Measurements from ENCODE around the gene KIRREL1. TPM values are rescaled to one million over a fixed set of nuclear protein-coding genes. Genes with fewer than 3 reads are reported as not detected.

The KIRREL1 gene
- total RNA-seq, 3 donors from 2014 or later: 3.4 to 29.5 (median 13.5) TPM

- ATAC-seq (no peak), DNase-seq (no peak)
- Histone ChIP-seq H3K4me3 (no peak overlapping the region), H3K4me1 (ENCODE audit: low read depth) (no peaks in the 10 kb centered on the region), H3K36me3 (ENCODE audit: low read depth) (no peaks in the 10 kb centered on the region), H3K9me3 (no peaks in the 10 kb centered on the region)
- intact Hi-C loops (cut with DNase I, micrococcal nuclease): loop anchor here (5.0 kb wide), 1 partner anchor 46 kb away; the partner anchor contains the start of gene KIRREL1 (in 2 of the 2)
- TF ChIP-seq, protein P1, sequence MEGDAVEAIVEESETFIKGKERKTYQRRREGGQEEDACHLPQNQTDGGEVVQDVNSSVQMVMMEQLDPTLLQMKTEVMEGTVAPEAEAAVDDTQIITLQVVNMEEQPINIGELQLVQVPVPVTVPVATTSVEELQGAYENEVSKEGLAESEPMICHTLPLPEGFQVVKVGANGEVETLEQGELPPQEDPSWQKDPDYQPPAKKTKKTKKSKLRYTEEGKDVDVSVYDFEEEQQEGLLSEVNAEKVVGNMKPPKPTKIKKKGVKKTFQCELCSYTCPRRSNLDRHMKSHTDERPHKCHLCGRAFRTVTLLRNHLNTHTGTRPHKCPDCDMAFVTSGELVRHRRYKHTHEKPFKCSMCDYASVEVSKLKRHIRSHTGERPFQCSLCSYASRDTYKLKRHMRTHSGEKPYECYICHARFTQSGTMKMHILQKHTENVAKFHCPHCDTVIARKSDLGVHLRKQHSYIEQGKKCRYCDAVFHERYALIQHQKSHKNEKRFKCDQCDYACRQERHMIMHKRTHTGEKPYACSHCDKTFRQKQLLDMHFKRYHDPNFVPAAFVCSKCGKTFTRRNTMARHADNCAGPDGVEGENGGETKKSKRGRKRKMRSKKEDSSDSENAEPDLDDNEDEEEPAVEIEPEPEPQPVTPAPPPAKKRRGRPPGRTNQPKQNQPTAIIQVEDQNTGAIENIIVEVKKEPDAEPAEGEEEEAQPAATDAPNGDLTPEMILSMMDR (IDR thresholded peaks at IDR 0.05): no peak
Observed at GRCh38 chr1:158037866-158038359, 44.5 kb downstream of the KIRREL1 start.

- intact Hi-C loops (cut with DNase I, micrococcal nuclease): loop anchor here (5.0 kb wide), 1 partner anchor 46 kb away; the partner anchor contains the start of gene KIRREL1 (in 2 of the 2)
- no peaks in the 10 kb centered on the region for H3K9me3 ChIP-seq
- TF ChIP-seq, protein P1 (IDR thresholded peaks at IDR 0.05): no peak
- ATAC-seq: no peak
- no peak for DNase-seq
- H3K36me3 ChIP-seq (ENCODE audit: low read depth): no peaks in the 10 kb centered on the region
- H3K4me1 ChIP-seq (ENCODE audit: low read depth): no peaks in the 10 kb centered on the region
- no peak overlapping the region for H3K4me3 ChIP-seq
Observed at GRCh38 chr1:158038793-158039192, 45.3 kb downstream of the KIRREL1 start.

DNA sequence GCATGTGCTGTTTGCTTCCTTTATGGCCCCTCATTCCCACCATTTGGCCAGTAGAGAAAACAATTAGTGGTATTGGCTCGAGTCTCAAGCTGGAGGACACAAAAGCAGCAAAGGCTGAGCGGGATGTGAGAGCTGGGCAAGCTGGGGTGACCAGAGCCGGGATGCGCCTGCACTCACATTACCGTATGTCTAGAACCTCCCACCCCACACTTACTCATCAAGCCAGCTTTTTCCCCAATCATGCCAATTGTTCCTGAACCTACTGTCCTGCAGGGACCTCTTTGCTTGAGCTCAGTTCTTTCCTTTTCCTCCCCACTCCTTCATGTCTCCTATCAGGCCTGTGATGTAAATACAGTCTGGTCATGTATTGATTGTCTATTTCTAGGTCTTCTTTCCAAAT lies 45.9 kb downstream of the KIRREL1 start:
- ATAC-seq (no peak), DNase-seq (no peak)
- no peak overlapping the region for H3K4me3 ChIP-seq
- no peaks in the 10 kb centered on the region for H3K36me3 ChIP-seq (ENCODE audit: low read depth)
- H3K4me1 ChIP-seq (ENCODE audit: low read depth): no peaks in the 10 kb centered on the region
- intact Hi-C loops (cut with DNase I, micrococcal nuclease): loop anchor here (5.0 kb wide), 1 partner anchor 47 kb away; the partner anchor contains the start of gene KIRREL1 (in 2 of the 2)
- TF ChIP-seq, protein P1 (IDR thresholded peaks at IDR 0.05): no peak
- H3K9me3 ChIP-seq: no peaks in the 10 kb centered on the region

GRCh38 chr1:158040323-158040722 lies 46.9 kb downstream of the KIRREL1 start:
- intact Hi-C loops (cut with DNase I, micrococcal nuclease): no loop called here
- Histone ChIP-seq H3K9me3 (no peaks in the 10 kb centered on the region), H3K36me3 (ENCODE audit: low read depth) (no peaks in the 10 kb centered on the region), H3K4me3 (no peak overlapping the region), H3K4me1 (ENCODE audit: low read depth) (peaks cover under 1% of the 10 kb centered on the region)
- DNase-seq: no peak
- ATAC-seq: no peak
- TF ChIP-seq, protein P1 (IDR thresholded peaks at IDR 0.05): no peak

- no peak for ATAC-seq
- intact Hi-C loops (cut with DNase I, micrococcal nuclease): no loop called here
- H3K36me3 ChIP-seq (ENCODE audit: low read depth): no peaks in the 10 kb centered on the region
- no peaks in the 10 kb centered on the region for H3K9me3 ChIP-seq
- H3K4me3 ChIP-seq: no peak overlapping the region
- DNase-seq: no peak
- TF ChIP-seq, protein P1 (IDR thresholded peaks at IDR 0.05): no peak
- peaks cover 5% of the 10 kb centered on the region for H3K4me1 ChIP-seq (ENCODE audit: low read depth)
Observed at GRCh38 chr1:158043232-158043631, 49.8 kb downstream of the KIRREL1 start.

Measured in mucosa of descending colon (tissue), 3 donors.